GM23338 (cell line): ENCODE data around the gene SLC8B1. TPM values are rescaled to one million over a fixed set of nuclear protein-coding genes. Genes with fewer than 3 reads are reported as not detected.

ENCODE experiments used
- ATAC-seq: fragments of 200-7000 bp; cut with Tn5 transposase; 3 replicates; pipeline ENCODE4 v1.9.1; 2020
- DNase-seq: peaks from one replicate; pipeline ENCODE4 v3.0.0-alpha.2; 2015; ENCODE audit warnings: low spot score
- H2AFZ ChIP-seq: fragments of 200-600 bp; sonication (generic); 2 replicates; pipeline ENCODE4 v1.8.0; 2016; ENCODE audit warnings: antibody characterized with exemption, mild to moderate bottlenecking, moderate library complexity
- H3F3A ChIP-seq: fragments of 200-600 bp; sonication (generic); replicated peaks from 2 replicates; pipeline ENCODE4 v1.8.0; 2017; ENCODE audit warnings: antibody characterized with exemption, mixed run types, low read depth
- H3K27ac ChIP-seq: fragments of 200-600 bp; sonication (generic); 2 replicates; pipeline ENCODE4 v1.6.1; 2016; ENCODE audit warnings: low read depth
- H3K27me3 ChIP-seq: fragments of 200-600 bp; sonication (generic); 2 replicates; pipeline ENCODE4 v1.8.0; 2016; ENCODE audit warnings: mild to moderate bottlenecking, mixed run types, moderate library complexity; ENCODE audit not compliant: insufficient read depth
- H3K36me3 ChIP-seq: fragments of 200-600 bp; sonication (generic); 2 replicates; pipeline ENCODE4 v1.8.0; 2016; ENCODE audit warnings: mild to moderate bottlenecking; ENCODE audit not compliant: insufficient read depth
- H3K4me1 ChIP-seq: fragments of 200-600 bp; sonication (generic); 2 replicates; pipeline ENCODE4 v1.8.0; 2016; ENCODE audit warnings: mild to moderate bottlenecking, moderate library complexity; ENCODE audit not compliant: insufficient read depth
- H3K4me2 ChIP-seq: fragments of 200-600 bp; sonication (generic); 2 replicates; pipeline ENCODE4 v1.7.1; 2017; ENCODE audit warnings: mixed run types
- H3K4me3 ChIP-seq: fragments of 200-600 bp; sonication (generic); 2 replicates; pipeline ENCODE4 v1.6.1; 2016; ENCODE audit warnings: mixed run types
- H3K79me2 ChIP-seq: fragments of 200-600 bp; sonication (generic); replicated peaks from 2 replicates; pipeline ENCODE4 v1.8.0; 2017; ENCODE audit warnings: mild to moderate bottlenecking; ENCODE audit not compliant: insufficient read depth
- H3K9me2 ChIP-seq: fragments of 200-600 bp; sonication (generic); 2 replicates; pipeline ENCODE4 v1.8.0; 2017; ENCODE audit not compliant: insufficient read depth
- H4K20me1 ChIP-seq: fragments of 200-600 bp; sonication (generic); replicated peaks from 2 replicates; pipeline ENCODE4 v1.8.0; 2017; ENCODE audit warnings: mild to moderate bottlenecking; ENCODE audit not compliant: insufficient read depth
- H3K27ac Mint-ChIP-seq: 2 replicates; pipeline ENCODE4 v1.8.0; 2020; ENCODE audit warnings: inconsistent platforms, mild to moderate bottlenecking, moderate library complexity, mixed read lengths
- H3K27me3 Mint-ChIP-seq: 3 replicates; pipeline ENCODE4 v1.8.0; 2022; ENCODE audit warnings: low read depth, mild to moderate bottlenecking, moderate library complexity, mixed read lengths, inconsistent platforms; ENCODE audit not compliant: insufficient read depth, poor library complexity
- H3K36me3 Mint-ChIP-seq: 3 replicates; pipeline ENCODE4 v1.8.0; 2021; ENCODE audit warnings: low read depth, mild to moderate bottlenecking, inconsistent platforms, moderate library complexity, mixed read lengths
- H3K4me1 Mint-ChIP-seq: 3 replicates; pipeline ENCODE4 v1.8.0; 2020; ENCODE audit warnings: mild to moderate bottlenecking, inconsistent platforms, mixed read lengths
- H3K4me3 Mint-ChIP-seq: 3 replicates; pipeline ENCODE4 v1.8.0; 2021; ENCODE audit warnings: moderate library complexity, mild to moderate bottlenecking, inconsistent platforms, mixed read lengths
- H3K9me3 Mint-ChIP-seq: 3 replicates; pipeline ENCODE4 v1.8.0; 2020; ENCODE audit warnings: moderate library complexity, mild to moderate bottlenecking, inconsistent platforms, mixed read lengths
- CREB1 ChIP-seq: fragments of 250-450 bp; sonication (Bioruptor Pico); IDR thresholded peaks from 2 replicates; pipeline ENCODE4 v1.5.0; 2020; ENCODE audit warnings: low read depth, mild to moderate bottlenecking, moderate library complexity
- CTCF ChIP-seq, 2 experiments: fragments of 200-600 bp in 1 of 2; sonication (generic) in 1 of 2; conservative IDR thresholded peaks; 2 replicates each; pipeline versions ENCODE4 v1.5.1 to v1.6.1; 2016 to 2017; ENCODE audit warnings: antibody characterized with exemption in 2 of 2, low read depth in 2 of 2, mild to moderate bottlenecking in 2 of 2, moderate library complexity in 1 of 2
- ETS1 ChIP-seq: IDR thresholded peaks from 2 replicates; pipeline ENCODE4 v1.6.1; 2016; ENCODE audit warnings: antibody characterized with exemption
- EZH2 ChIP-seq: fragments of 200-600 bp; sonication (generic); IDR thresholded peaks from one replicate; pipeline ENCODE4 v1.8.0; 2017; ENCODE audit warnings: antibody characterized with exemption, mild to moderate bottlenecking, low read depth; ENCODE audit not compliant: unreplicated experiment
- EZH2phosphoT487 ChIP-seq: fragments of 200-600 bp; sonication (generic); IDR thresholded peaks from one replicate; pipeline ENCODE4 v1.8.1; 2018; ENCODE audit warnings: antibody characterized with exemption; ENCODE audit not compliant: unreplicated experiment
- JUNB ChIP-seq: IDR thresholded peaks from one replicate; pipeline ENCODE4 v1.6.1; 2016; ENCODE audit warnings: antibody characterized with exemption; ENCODE audit not compliant: unreplicated experiment
- NANOG ChIP-seq: IDR thresholded peaks from 2 replicates; pipeline ENCODE4 v1.6.1; 2016; ENCODE audit warnings: antibody characterized with exemption, borderline replicate concordance
- POLR2AphosphoS5 ChIP-seq: IDR thresholded peaks from 2 replicates; pipeline ENCODE4 v1.6.1; 2016; ENCODE audit warnings: antibody characterized with exemption, low read depth
- STAT1 ChIP-seq: IDR thresholded peaks from one replicate; pipeline ENCODE4 v1.6.1; 2016; ENCODE audit warnings: antibody characterized with exemption; ENCODE audit not compliant: unreplicated experiment
- ZNF114 ChIP-seq: fragments of 250-450 bp; sonication (Bioruptor Pico); IDR thresholded peaks from 2 replicates; pipeline ENCODE4 v1.5.0; 2020; ENCODE audit warnings: mild to moderate bottlenecking, moderate library complexity
- ZNF331 ChIP-seq: fragments of 250-450 bp; sonication (Bioruptor Pico); IDR thresholded peaks from 2 replicates; pipeline ENCODE4 v1.5.0; 2020; ENCODE audit warnings: low read depth, mild to moderate bottlenecking, moderate library complexity
- ZNF462 ChIP-seq: fragments of 250-450 bp; sonication (Bioruptor Pico); IDR thresholded peaks from 2 replicates; pipeline ENCODE4 v1.5.0; 2020; ENCODE audit warnings: mild to moderate bottlenecking, moderate library complexity
- polyA plus RNA-seq: library from polyadenylated mRNA; unstranded; fragments of >200 nt; fragmentation: Nextera tagmentation; extraction: Ambion mirVana; gene quantifications from 2 replicates; pipeline ENCODE4 v1.2.1, GENCODE V29; 2016
- total RNA-seq: library from RNA; depleted of rRNA; stranded (reverse); fragments of >200 nt; shearing (Covaris generic); gene quantifications from 2 replicates; pipeline ENCODE4 v1.2.3, GENCODE V29; 2014

The SLC8B1 gene
- total and polyA plus RNA-seq, 2 experiments from 2014 or later, result 6.0 to 8.9 TPM

- TF ChIP-seq CREB1 (CRISPR knock-in tag), result no peak
- TF ChIP-seq ZNF114 (CRISPR knock-in tag), result no peak
- TF ChIP-seq POLR2AphosphoS5, result no peak
Observed at GRCh38 chr12:113278141-113278540, 56.8 kb downstream of the SLC8B1 start (continued).

GRCh38 chr12:113277511-113277910 lies 57.4 kb downstream of the SLC8B1 start:
- 0 out of 2 replicates have a peak overlapping the region, but pooled peaks have one; percentile 36 for H3K27ac Mint-ChIP-seq
- peaks cover 2% of the 10 kb centered on the region for H3K4me1 Mint-ChIP-seq
- peaks cover 7% of the 10 kb centered on the region for H3K36me3 Mint-ChIP-seq
- Histone ChIP-seq H3K79me2 (no peaks in the 10 kb centered on the region), H3K4me1 (no peaks in the 10 kb centered on the region), H3F3A (no peaks in the 10 kb centered on the region), H3K27me3 (no peaks in the 10 kb centered on the region), H2AFZ (no peak overlapping the region), H3K9me2 (no peaks in the 10 kb centered on the region), H3K4me3 (no peak overlapping the region), H4K20me1 (no peaks in the 10 kb centered on the region), H3K4me2 (no peak overlapping the region), H3K27ac (no peak overlapping the region), H3K36me3 (no peaks in the 10 kb centered on the region)
- H3K4me3 Mint-ChIP-seq, result no peak overlapping the region
- no peaks in the 10 kb centered on the region for H3K9me3 Mint-ChIP-seq
- TF ChIP-seq ZNF114 (CRISPR knock-in tag), result no peak
- TF ChIP-seq JUNB, result no peak
- no peak for ATAC-seq
- no peak for DNase-seq
- H3K27me3 Mint-ChIP-seq, result peaks cover 3% of the 10 kb centered on the region

GRCh38 chr12:113276946-113277500 lies 57.9 kb downstream of the SLC8B1 start:
- Mint-ChIP-seq H3K4me1 (peaks cover 7% of the 10 kb centered on the region), H3K27ac (no peak overlapping the region; the same call in 1 of the 2 replicates), H3K4me3 (no peak overlapping the region), H3K27me3 (peaks cover 5% of the 10 kb centered on the region), H3K9me3 (no peaks in the 10 kb centered on the region), H3K36me3 (peaks cover 10% of the 10 kb centered on the region)
- H3K4me2 ChIP-seq, result no peak overlapping the region
- no peaks in the 10 kb centered on the region for H4K20me1 ChIP-seq
- no peak for ATAC-seq
- H3K27me3 ChIP-seq, result no peaks in the 10 kb centered on the region
- H2AFZ ChIP-seq, result no peak overlapping the region
- H3K79me2 ChIP-seq, result no peaks in the 10 kb centered on the region
- H3K4me1 ChIP-seq, result no peaks in the 10 kb centered on the region
- no peak overlapping the region for H3K27ac ChIP-seq
- no peak for DNase-seq
- no peaks in the 10 kb centered on the region for H3F3A ChIP-seq
- no peaks in the 10 kb centered on the region for H3K9me2 ChIP-seq
- H3K4me3 ChIP-seq, result no peak overlapping the region
- H3K36me3 ChIP-seq, result no peaks in the 10 kb centered on the region
- TF ChIP-seq STAT1 (no peak), EZH2phosphoT487 (no peak), JUNB (no peak), ZNF462 (CRISPR knock-in tag) (no peak), CTCF (conservative IDR thresholded peaks at IDR 0.05; ENCODE audit: low read depth in 2 of 2) (no peak), POLR2AphosphoS5 (no peak), NANOG (no peak), EZH2 (no peak), ZNF331 (CRISPR knock-in tag) (no peak), ETS1 (no peak)
